Naive thymus-derived CD4-positive, alpha-beta T cell (primary cell): ENCODE data around the gene OR2L2. TPM values are rescaled to one million over a fixed set of nuclear protein-coding genes. Genes with fewer than 3 reads are reported as not detected.
"Not testable (repeated sequence)": the region's sequence is repeated elsewhere in the genome, so short reads cannot be mapped to it uniquely, and the experiment has no call there.

ENCODE experiments used
- ATAC-seq: fragments of 150-1000 bp; cut with Tn5 transposase; 2 replicates; pipeline ENCODE4 v1.10.0; 2021; ENCODE audit warnings: mild to moderate bottlenecking, moderate library complexity
- CTCF ChIA-PET: fragments of 350-600 bp; sonication (Branson Sonifier 250); formaldehyde crosslinking; loops from one replicate; lab custom pipeline; 2021; ENCODE audit warnings: antibody characterized with exemption; lab: Charles Lee
- POLR2A ChIA-PET: fragments of 350-600 bp; sonication (Branson Sonifier 250); formaldehyde crosslinking; loops from one replicate; lab custom pipeline; 2021; ENCODE audit warnings: antibody characterized with exemption, inconsistent platforms; lab: Charles Lee
- DNase-seq, 9 donors: peaks; one replicate each; pipeline versions ENCODE4 v3.0.0 to v3.0.0-alpha.2; 2020 to 2022; ENCODE audit warnings: mixed read lengths in 1 of 9
- H3K27ac ChIP-seq: one replicate; pipeline ENCODE4 v1.7.0; 2013; ENCODE audit warnings: mild to moderate bottlenecking, low read depth, low read length, moderate library complexity
- H3K27me3 ChIP-seq, 2 donors: one replicate each; pipeline ENCODE4 v1.7.0; 2013; ENCODE audit warnings: low read length in 2 of 2, mild to moderate bottlenecking in 2 of 2, moderate library complexity in 2 of 2; ENCODE audit not compliant: control insufficient read depth in 2 of 2, insufficient read depth in 2 of 2
- H3K36me3 ChIP-seq, 3 experiments: 1 replicate in 2 of 3; 2 replicates in 1 of 3; pipeline ENCODE4 v1.7.0; 2013; ENCODE audit warnings: low read length in 3 of 3, mild to moderate bottlenecking in 3 of 3, moderate library complexity in 1 of 3; ENCODE audit not compliant: insufficient read depth in 3 of 3, control insufficient read depth in 2 of 3
- H3K4me1 ChIP-seq, 2 donors: one replicate each; pipeline ENCODE4 v1.7.0; 2013; ENCODE audit warnings: low read length in 2 of 2, mild to moderate bottlenecking in 2 of 2, moderate library complexity in 1 of 2; ENCODE audit not compliant: control insufficient read depth in 2 of 2, insufficient read depth in 2 of 2
- H3K4me3 ChIP-seq: 2 replicates; pipeline ENCODE4 v1.7.0; 2013; ENCODE audit warnings: mild to moderate bottlenecking, low read length
- H3K9me3 ChIP-seq, 3 experiments: 1 replicate in 2 of 3; 2 replicates in 1 of 3; pipeline ENCODE4 v1.7.0; 2013; ENCODE audit warnings: low read length in 3 of 3; ENCODE audit not compliant: control insufficient read depth in 2 of 3
- H3K27ac Mint-ChIP-seq, 9 donors: one replicate each; pipeline ENCODE4 v1.8.0; 2020 to 2022; ENCODE audit warnings: mixed read lengths in 9 of 9, mild to moderate bottlenecking in 8 of 9, moderate library complexity in 5 of 9, inconsistent platforms in 2 of 9
- H3K27me3 Mint-ChIP-seq, 5 donors: one replicate each; pipeline ENCODE4 v1.8.0; 2021 to 2022; ENCODE audit warnings: mixed read lengths in 5 of 5, mild to moderate bottlenecking in 1 of 5
- H3K36me3 Mint-ChIP-seq, 5 donors: one replicate each; pipeline ENCODE4 v1.8.0; 2020 to 2022; ENCODE audit warnings: mixed read lengths in 5 of 5, mild to moderate bottlenecking in 3 of 5, inconsistent platforms in 1 of 5
- H3K4me1 Mint-ChIP-seq, 7 donors: one replicate each; pipeline ENCODE4 v1.8.0; 2020 to 2022; ENCODE audit warnings: mixed read lengths in 7 of 7, mild to moderate bottlenecking in 3 of 7, inconsistent platforms in 1 of 7
- H3K4me3 Mint-ChIP-seq, 10 donors: one replicate each; pipeline ENCODE4 v1.8.0; 2020 to 2022; ENCODE audit warnings: mild to moderate bottlenecking in 10 of 10, mixed read lengths in 10 of 10, moderate library complexity in 6 of 10, inconsistent platforms in 2 of 10
- H3K9me3 Mint-ChIP-seq, 11 donors: one replicate each; pipeline ENCODE4 v1.8.0; 2020 to 2022; ENCODE audit warnings: mixed read lengths in 11 of 11, mild to moderate bottlenecking in 4 of 11, inconsistent platforms in 1 of 11, moderate library complexity in 1 of 11
- intact Hi-C, 2 donors: fragments of 100-400 bp; cut with micrococcal nuclease; formaldehyde crosslinking; loops; one replicate each; pipeline ENCODE4 v1.15.1; 2023
- polyA plus RNA-seq, 2 donors: library from polyadenylated mRNA; unstranded; fragments of 300-500 nt; fragmentation: Illumina TruSeq; gene quantifications; one replicate each; pipeline ENCODE4 v1.2.3, GENCODE V29; 2021
- total RNA-seq, 6 experiments: library from RNA in 5 of 6; stranded (reverse) in 5 of 6; gene quantifications; 1 replicate in 5 of 6; 2 replicates in 1 of 6; pipeline ENCODE4 v1.2.3 and lab custom pipeline; 2021 to 2026

The OR2L2 gene
- total and polyA plus RNA-seq, 7 experiments from 2014 or later, result 0.17 to 0.64 (median 0.33) TPM

DNA sequence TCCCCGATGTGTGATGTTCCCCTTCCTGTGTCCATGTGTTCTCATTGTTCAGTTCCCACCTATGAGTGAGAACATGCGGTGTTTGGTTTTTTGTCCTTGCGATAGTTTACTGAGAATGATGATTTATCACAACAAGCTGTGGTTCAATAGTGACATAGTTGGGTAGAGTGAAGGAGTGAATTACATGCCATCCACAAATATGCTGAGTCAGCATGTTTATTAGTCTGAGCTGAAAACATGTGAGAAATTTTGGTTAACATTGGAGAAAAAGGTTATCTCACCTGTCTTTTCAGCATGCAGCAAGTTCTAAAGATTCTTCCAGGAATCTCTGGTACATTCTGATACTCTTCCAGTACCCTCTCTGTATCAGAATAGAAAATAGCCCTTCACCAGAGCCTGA, 35.7 kb downstream of the OR2L2 start:
- no peak for DNase-seq
- H3K4me1 ChIP-seq, result no peaks in the 10 kb centered on the region
- H3K27me3 ChIP-seq, result no peaks in the 10 kb centered on the region
- no peak overlapping the region for H3K27ac Mint-ChIP-seq
- H3K36me3 Mint-ChIP-seq, result peaks cover 0 to 21% (median 3%) of the 10 kb centered on the region in 5 donors
- intact Hi-C loops, result no loop called here
- no peak overlapping the region for H3K27ac ChIP-seq
- CTCF ChIA-PET, result no interaction called here
- POLR2A ChIA-PET, result no interaction called here
- H3K4me3 ChIP-seq, result no peak overlapping the region
- no peaks in the 10 kb centered on the region for H3K4me1 Mint-ChIP-seq
- H3K36me3 ChIP-seq, result no peaks in the 10 kb centered on the region
- peaks cover 4 to 39% (median 10%) of the 10 kb centered on the region in 11 donors for H3K9me3 Mint-ChIP-seq
- H3K4me3 Mint-ChIP-seq, result no peak overlapping the region
- ATAC-seq, result no peak
- no peaks in the 10 kb centered on the region for H3K9me3 ChIP-seq
- peaks cover 0 to 3% (median 0%) of the 10 kb centered on the region in 5 donors for H3K27me3 Mint-ChIP-seq

GRCh38 chr1:248083864-248084263, 54.0 kb downstream of the OR2L2 start:
- H3K27ac ChIP-seq, H3K27me3 ChIP-seq, CTCF ChIA-PET, H3K4me3 Mint-ChIP-seq, H3K27me3 Mint-ChIP-seq, intact Hi-C loops, H3K36me3 Mint-ChIP-seq, H3K4me1 Mint-ChIP-seq, H3K27ac Mint-ChIP-seq, H3K4me1 ChIP-seq, H3K9me3 ChIP-seq, DNase-seq, ATAC-seq, H3K36me3 ChIP-seq, POLR2A ChIA-PET, H3K4me3 ChIP-seq: not testable (repeated sequence)
- peaks cover 0 to 23% (median 6%) of the 10 kb centered on the region in 11 donors for H3K9me3 Mint-ChIP-seq

Other genes with a start within 250 kb of the OR2L2 start
- not detected for gene OR14A16, start 206.0 kb upstream of the OR2L2 start, total RNA-seq
- not detected for gene OR14A16, start 206.0 kb upstream of the OR2L2 start, polyA plus RNA-seq
- not detected for gene OR11L1, start 188.2 kb upstream of the OR2L2 start, total RNA-seq
- not detected for gene OR11L1, start 188.2 kb upstream of the OR2L2 start, polyA plus RNA-seq
- gene TRIM58, start 172.9 kb upstream of the OR2L2 start, total RNA-seq, result 1 to 10 TPM in 2 of 5 experiments, under 1 TPM in 2, not detected in 1; 0.24 to 2.1 (median 0.65) TPM
- under 1 TPM; 0.15 to 0.17 TPM for gene TRIM58, start 172.9 kb upstream of the OR2L2 start, polyA plus RNA-seq
- under 1 TPM in 2 of 5 experiments, not detected in 3; 0.31 to 0.83 TPM for gene OR2W3, start 134.5 kb upstream of the OR2L2 start, total RNA-seq
- gene OR2W3, start 134.5 kb upstream of the OR2L2 start, polyA plus RNA-seq, result not detected
- gene OR2T8, start 109.8 kb upstream of the OR2L2 start, total RNA-seq, result not detected
- gene OR2T8, start 109.8 kb upstream of the OR2L2 start, polyA plus RNA-seq, result not detected
- not detected for gene OR2AJ1, start 105.2 kb upstream of the OR2L2 start, total RNA-seq
- not detected for gene OR2AJ1, start 105.2 kb upstream of the OR2L2 start, polyA plus RNA-seq
- 1 to 10 TPM in 1 of 5 experiments, under 1 TPM in 2, not detected in 2; 0.66 to 1.4 (median 0.94) TPM for gene OR2L8, start 81.2 kb upstream of the OR2L2 start, total RNA-seq
- not detected for gene OR2L8, start 81.2 kb upstream of the OR2L2 start, polyA plus RNA-seq
- gene OR2AK2, start 64.8 kb upstream of the OR2L2 start, total RNA-seq, result under 1 TPM in 4 of 5 experiments, not detected in 1; 0.22 to 0.65 (median 0.48) TPM
- gene OR2AK2, start 64.8 kb upstream of the OR2L2 start, polyA plus RNA-seq, result not detected
- under 1 TPM in 4 of 5 experiments, not detected in 1; 0.10 to 0.51 (median 0.26) TPM for gene OR2L5, start 16.4 kb upstream of the OR2L2 start, total RNA-seq
- not detected for gene OR2L5, start 16.4 kb upstream of the OR2L2 start, polyA plus RNA-seq
- gene OR2L3, start 16.8 kb downstream of the OR2L2 start, total RNA-seq, result under 1 TPM in 2 of 5 experiments, not detected in 3; 0.17 to 0.27 TPM
- not detected for gene OR2L3, start 16.8 kb downstream of the OR2L2 start, polyA plus RNA-seq
- under 1 TPM in 2 of 5 experiments, not detected in 3; 0.21 to 0.24 TPM for gene OR2L13, start 65.1 kb downstream of the OR2L2 start, total RNA-seq
- gene OR2L13, start 65.1 kb downstream of the OR2L2 start, polyA plus RNA-seq, result under 1 TPM in 1 of 2 donors, not detected in 1; 0.17 TPM
- gene OR2M5, start 115.1 kb downstream of the OR2L2 start, total RNA-seq, result not detected
- not detected for gene OR2M5, start 115.1 kb downstream of the OR2L2 start, polyA plus RNA-seq
- gene OR2M2, start 144.8 kb downstream of the OR2L2 start, total RNA-seq, result not detected
- not detected for gene OR2M2, start 144.8 kb downstream of the OR2L2 start, polyA plus RNA-seq
- under 1 TPM in 1 of 5 experiments, not detected in 4; 0.03 TPM for gene OR2M3, start 167.2 kb downstream of the OR2L2 start, total RNA-seq
- gene OR2M3, start 167.2 kb downstream of the OR2L2 start, polyA plus RNA-seq, result not detected
- not detected for gene OR2M4, start 201.3 kb downstream of the OR2L2 start, total RNA-seq
- gene OR2M4, start 201.3 kb downstream of the OR2L2 start, polyA plus RNA-seq, result not detected
- not detected for gene OR2T33, start 247.9 kb downstream of the OR2L2 start, total RNA-seq
- gene OR2T33, start 247.9 kb downstream of the OR2L2 start, polyA plus RNA-seq, result not detected